Stimulated activated CD4-positive, alpha-beta T cell treated with anti-CD3 and anti-CD28 coated beads, TNF-alpha, amount 100 ng/mL, for 24 hours (primary cell): ENCODE data around the gene U2AF1L4.

Experiments
- DNase-seq, 3 experiments: peaks; one replicate each; pipeline ENCODE4 v3.0.0-alpha.2; 2020; ENCODE audit warnings: low read depth in 3 of 3

U2AF1L4 gene

DNA sequence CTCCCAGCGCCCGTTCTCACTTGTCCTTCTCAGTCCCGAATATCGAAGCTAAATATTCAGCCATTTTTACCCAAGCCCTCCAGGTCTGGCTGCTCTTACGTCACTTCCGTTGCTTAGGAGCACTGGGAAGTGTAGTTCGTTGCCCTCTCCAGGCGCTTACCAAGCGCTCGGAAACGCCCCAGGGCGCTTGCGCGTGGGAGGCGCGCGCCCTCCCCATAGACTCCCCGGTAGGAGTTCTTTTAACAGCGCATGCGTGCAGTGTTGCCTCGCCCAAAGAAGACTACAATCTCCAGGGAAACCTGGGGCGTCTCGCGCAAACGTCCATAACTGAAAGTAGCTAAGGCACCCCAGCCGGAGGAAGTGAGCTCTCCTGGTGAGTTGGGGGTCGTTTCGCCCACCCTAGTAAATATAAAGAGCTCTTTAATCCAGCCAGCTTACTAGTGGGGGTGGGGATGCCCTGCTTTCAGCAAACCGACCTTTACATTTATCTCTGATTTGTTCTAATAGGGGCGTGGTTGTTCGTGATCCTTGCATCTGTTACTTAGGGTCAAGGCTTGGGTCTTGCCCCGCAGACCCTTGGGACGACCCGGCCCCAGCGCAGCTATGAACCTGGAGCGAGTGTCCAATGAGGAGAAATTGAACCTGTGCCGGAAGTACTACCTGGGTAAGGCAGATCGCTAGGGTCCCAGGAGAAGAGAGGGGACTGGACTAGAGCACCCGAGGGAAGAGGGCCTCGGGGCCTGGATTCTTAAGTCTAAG, at the start of gene U2AF1L4, which contains the start of gene PSENEN:
TSS of gene U2AF1L4 (minus strand) at position 91 of the 759 bp plus-strand sequence. CDS start at position 64, 27 bp downstream.
TSS of gene PSENEN (plus strand) at position 324 of the 759 bp plus-strand sequence. CDS start at position 604, 280 bp downstream.
- peak; percentile 92 to 93 (median 93) for DNase-seq

DNA sequence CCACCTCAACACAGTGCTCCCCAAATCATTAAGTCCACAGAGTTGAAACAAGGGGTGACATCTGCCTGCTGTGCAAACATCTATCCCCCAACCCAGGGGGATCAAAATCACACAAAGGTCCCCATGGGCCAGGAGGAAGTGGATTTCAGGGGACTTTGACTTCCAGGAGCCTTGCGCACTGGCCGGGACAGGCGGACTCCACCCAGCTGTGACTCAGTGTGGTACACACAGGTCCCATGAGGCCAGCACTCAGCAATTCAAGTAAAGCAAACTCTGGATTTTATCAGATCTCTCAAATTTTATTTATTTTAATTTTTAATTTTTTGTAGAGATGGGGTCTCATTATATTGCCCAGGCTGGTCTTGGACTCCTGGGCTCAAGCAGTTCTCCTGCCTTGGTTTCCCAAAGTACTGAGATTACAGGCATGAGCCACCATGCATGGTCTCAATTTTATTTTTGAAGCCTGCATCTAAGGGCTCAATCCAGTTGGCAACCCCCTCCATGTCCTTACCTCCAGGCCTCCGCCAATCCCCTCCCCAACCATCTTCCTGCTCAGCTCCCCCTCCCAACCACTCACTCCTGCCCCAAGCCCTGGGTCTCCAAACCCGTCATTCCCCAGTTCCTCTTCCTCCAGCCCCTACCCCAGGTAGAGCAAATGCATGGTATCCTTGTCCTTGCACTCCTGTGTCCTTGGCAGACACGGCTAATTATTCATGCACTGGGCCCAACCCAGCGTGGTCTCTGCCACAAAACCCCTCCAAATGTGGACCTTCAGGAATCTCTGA, 48.4 kb upstream of the U2AF1L4 start:
- no peak for DNase-seq

DNA sequence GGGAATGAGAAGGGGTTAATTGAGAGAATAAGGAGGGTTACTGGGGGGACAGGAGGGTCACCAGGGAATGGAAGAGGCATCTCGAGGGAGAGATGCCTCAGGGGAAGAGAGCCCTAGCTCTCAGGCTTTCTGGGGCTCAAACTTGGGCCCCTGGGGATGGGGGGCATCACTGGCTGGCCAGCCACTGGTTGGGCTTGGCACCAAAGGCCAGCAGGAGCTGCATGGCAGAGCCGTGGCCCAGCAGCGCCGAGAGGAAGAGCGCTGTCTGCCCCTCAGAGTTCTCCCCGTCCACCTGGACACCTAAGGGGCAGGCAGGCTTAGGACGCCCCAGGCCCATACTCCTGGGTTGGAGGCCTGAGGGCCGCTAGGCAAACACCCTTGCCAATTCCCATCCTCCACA, 47.7 kb upstream of the U2AF1L4 start:
- DNase-seq, result no peak

- no peak for DNase-seq
Measured at GRCh38 chr19:35792312-35792711, 47.1 kb upstream of the U2AF1L4 start.

GRCh38 chr19:35791814-35792279, 46.6 kb upstream of the U2AF1L4 start:
- no peak for DNase-seq

GRCh38 chr19:35790981-35791813, 46.0 kb upstream of the U2AF1L4 start:
- no peak for DNase-seq

GRCh38 chr19:35789978-35790944, 45.0 kb upstream of the U2AF1L4 start:
- DNase-seq, result no peak

GRCh38 chr19:35789195-35789977, 44.2 kb upstream of the U2AF1L4 start:
- DNase-seq, result no peak

- DNase-seq, result no peak
Measured at GRCh38 chr19:35788205-35788960, 43.2 kb upstream of the U2AF1L4 start.

GRCh38 chr19:35787227-35787799, 42.1 kb upstream of the U2AF1L4 start:
- no peak for DNase-seq

- DNase-seq, result no peak
Measured at GRCh38 chr19:35786299-35787160, 41.3 kb upstream of the U2AF1L4 start.

- DNase-seq, result no peak
Measured at GRCh38 chr19:35785339-35785627, 40.1 kb upstream of the U2AF1L4 start.

DNA sequence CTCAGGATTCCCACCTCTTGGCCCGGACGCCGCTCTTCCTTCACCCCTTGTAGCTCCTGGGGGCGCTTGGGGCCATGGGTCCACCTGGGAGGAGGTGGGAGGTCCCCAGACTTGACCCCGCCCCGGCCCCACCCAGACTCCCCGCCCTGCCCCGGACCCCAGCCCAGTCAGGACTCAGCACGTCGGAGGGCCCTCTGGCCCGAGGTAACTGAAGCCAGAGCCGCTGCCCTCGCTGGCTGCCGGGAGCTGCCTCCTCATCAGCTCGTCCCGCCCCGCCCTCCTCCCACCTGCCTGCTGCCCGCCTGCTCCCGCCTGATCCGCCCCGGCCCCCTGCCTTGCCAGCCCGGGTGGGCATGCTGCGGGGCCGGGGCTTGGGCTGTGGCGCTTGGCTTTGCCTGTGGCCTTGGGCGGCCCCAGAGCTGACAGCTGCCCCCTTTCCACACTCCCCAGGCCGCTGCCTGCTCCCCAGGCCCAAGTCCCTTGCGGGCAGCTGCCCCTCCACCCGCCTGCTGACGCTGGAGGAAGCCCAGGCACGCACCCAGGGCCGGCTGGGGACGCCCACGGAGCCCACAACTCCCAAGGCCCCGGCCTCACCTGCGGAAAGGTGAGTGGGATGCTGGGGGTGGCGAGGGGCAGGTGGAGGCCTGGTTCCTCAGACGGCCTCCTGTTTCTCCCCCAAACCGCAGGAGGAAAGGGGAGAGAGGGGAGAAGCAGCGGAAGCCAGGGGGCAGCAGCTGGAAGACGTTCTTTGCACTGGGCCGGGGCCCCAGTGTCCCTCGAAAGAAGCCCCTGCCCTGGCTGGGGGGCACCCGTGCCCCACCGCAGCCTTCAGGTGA, 39.5 kb upstream of the U2AF1L4 start:
- DNase-seq, result no peak

DNA sequence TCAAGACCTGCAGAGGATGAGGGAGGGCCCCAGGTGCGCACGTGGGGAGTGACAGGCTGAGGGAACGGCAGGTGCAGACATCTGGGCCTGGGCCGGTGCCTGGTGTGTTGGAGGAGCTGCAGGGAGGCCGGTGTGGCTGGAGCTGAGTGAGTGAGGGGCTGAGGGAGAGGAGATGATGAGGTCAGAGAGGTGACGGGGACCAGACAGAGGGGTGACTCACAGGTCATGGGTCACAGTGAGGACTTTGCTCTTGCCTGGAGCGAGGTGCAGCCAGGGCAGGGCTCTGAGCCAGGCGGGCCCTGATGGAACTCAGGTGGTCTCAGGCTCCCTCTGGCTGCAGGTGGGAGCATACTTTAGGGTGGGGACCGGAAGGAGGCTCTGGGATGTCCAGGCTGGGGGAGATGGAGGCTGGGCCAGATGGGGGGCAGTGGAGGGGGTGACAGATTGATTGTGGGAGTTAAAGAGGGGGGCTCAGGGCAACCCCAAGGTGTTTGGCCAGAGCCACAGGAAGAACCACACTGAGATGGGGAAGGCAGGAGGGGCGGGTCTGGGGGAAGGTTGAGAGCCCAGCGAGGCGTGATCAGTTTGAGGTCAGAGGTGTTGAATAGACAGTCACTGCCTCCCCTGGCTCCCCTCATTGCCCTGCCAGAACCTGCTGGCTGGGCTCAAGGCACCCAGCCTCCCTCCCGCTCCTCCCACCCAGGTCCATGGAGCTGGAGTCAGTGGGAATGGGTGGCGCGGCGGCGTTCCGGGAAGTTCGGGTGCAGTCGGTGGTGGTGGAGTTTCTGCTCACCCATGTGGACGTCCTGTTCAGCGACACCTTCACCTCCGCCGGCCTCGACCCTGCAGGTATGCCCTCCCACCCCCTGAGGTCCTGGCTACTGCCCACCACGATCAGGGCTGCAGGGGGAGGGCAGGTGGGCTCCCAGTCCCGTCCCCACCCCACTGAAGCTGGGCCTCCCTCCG, 38.5 kb upstream of the U2AF1L4 start:
- no peak for DNase-seq

GRCh38 chr19:35782589-35782988, 37.4 kb upstream of the U2AF1L4 start:
- DNase-seq, result no peak

- no peak for DNase-seq
Measured at GRCh38 chr19:35781650-35782049, 36.4 kb upstream of the U2AF1L4 start.
